Embryonic facial prominence (tissue), 1 donor: ENCODE data around the gene EIF2AK3.

ENCODE experiments used
- DNase-seq: peaks from one replicate; pipeline ENCODE4 v3.0.0-alpha.2; 2016; ENCODE audit errors: extremely low spot score

Gene EIF2AK3

GRCh38 chr2:88543541-88544057 lies 83.7 kb downstream of the EIF2AK3 start:
- DNase-seq: no peak

- no peak for DNase-seq
Observed at GRCh38 chr2:88542668-88543067, 84.6 kb downstream of the EIF2AK3 start.

- DNase-seq: no peak
Observed at GRCh38 chr2:88540346-88540745, 86.9 kb downstream of the EIF2AK3 start.

- DNase-seq: no peak
Observed at GRCh38 chr2:88538362-88538917, 88.8 kb downstream of the EIF2AK3 start.

- no peak for DNase-seq
Observed at GRCh38 chr2:88537640-88538039, 89.6 kb downstream of the EIF2AK3 start.

DNA sequence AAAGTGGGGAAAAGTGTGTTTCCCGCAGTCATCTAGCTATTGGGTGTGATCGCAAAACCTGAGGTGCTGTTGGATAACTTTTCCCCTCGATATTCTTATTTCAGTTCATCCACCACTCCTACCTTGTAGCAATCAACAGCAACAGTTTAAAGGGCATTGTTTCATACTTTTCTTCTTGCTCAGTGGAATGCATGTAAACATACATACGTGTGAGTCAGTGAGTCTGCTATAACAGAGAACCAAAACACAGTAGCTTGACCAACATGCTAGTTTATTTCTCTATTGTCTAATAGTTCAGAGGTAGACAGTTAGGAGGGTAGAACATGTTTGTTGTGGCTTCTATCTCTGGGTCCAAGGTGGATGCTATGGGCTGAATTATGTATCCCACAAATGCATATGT lies 97.2 kb downstream of the EIF2AK3 start:
- no peak for DNase-seq

- DNase-seq: no peak
Observed at GRCh38 chr2:88521445-88522073, 105.7 kb downstream of the EIF2AK3 start.

GRCh38 chr2:88517759-88518201 lies 109.5 kb downstream of the EIF2AK3 start:
- no peak for DNase-seq
